Erythroblast (primary cell): ENCODE results near the gene TSHZ3.

Source experiments
- GATA1 ChIP-seq: IDR thresholded peaks from 2 replicates; pipeline ENCODE4 v1.6.1; 2011; ENCODE audit warnings: low read depth, mild to moderate bottlenecking, control low read depth, low read length, moderate library complexity
- POLR2A ChIP-seq: IDR thresholded peaks from 2 replicates; pipeline ENCODE4 v1.6.1; 2011; ENCODE audit warnings: mild to moderate bottlenecking, low read length

- no peak for TF ChIP-seq POLR2A
- no peak for TF ChIP-seq GATA1
Measured at GRCh38 chr19:31261019-31261602, 88.1 kb downstream of the TSHZ3 start.
